HUDEP-2 (cell line): ENCODE data around the gene PCCA.

Experiments used
- DNase-seq, 76 experiments: peaks; one replicate each; lab custom pipeline; 2025; ENCODE audit not compliant: unreplicated experiment in 76 of 76; lab: John Stamatoyannopoulos, UW

The PCCA gene

GRCh38 chr13:100443998-100444328 lies 355.1 kb downstream of the PCCA start:
- no peak for DNase-seq

- no peak for DNase-seq
These were observed 358.9 kb downstream of the PCCA start for GRCh38 chr13:100447831-100448230.

GRCh38 chr13:100451923-100452322 lies 363.0 kb downstream of the PCCA start:
- DNase-seq = no peak

GRCh38 chr13:100454876-100455275 lies 366.0 kb downstream of the PCCA start:
- no peak for DNase-seq

GRCh38 chr13:100458673-100459072 lies 369.8 kb downstream of the PCCA start:
- DNase-seq = no peak

- no peak for DNase-seq
These were observed 370.9 kb downstream of the PCCA start for GRCh38 chr13:100459747-100460146.

- no peak for DNase-seq
These were observed 371.4 kb downstream of the PCCA start for GRCh38 chr13:100460266-100460665.

- no peak for DNase-seq
These were observed 371.9 kb downstream of the PCCA start for GRCh38 chr13:100460791-100461190.

GRCh38 chr13:100461309-100462030 lies 372.6 kb downstream of the PCCA start:
- DNase-seq = no peak

- no peak for DNase-seq
These were observed 375.1 kb downstream of the PCCA start for GRCh38 chr13:100464006-100464405.

GRCh38 chr13:100465558-100465957 lies 376.7 kb downstream of the PCCA start:
- no peak for DNase-seq

- DNase-seq = no peak
These were observed 382.1 kb downstream of the PCCA start for GRCh38 chr13:100470866-100471505.

GRCh38 chr13:100473087-100473486 lies 384.2 kb downstream of the PCCA start:
- peak in 1 of 76 experiments; percentile 2 for DNase-seq

- no peak for DNase-seq
These were observed 384.7 kb downstream of the PCCA start for GRCh38 chr13:100473501-100474044.

GRCh38 chr13:100476963-100477362 lies 388.1 kb downstream of the PCCA start:
- no peak for DNase-seq

GRCh38 chr13:100478107-100478809 lies 389.4 kb downstream of the PCCA start:
- no peak for DNase-seq

- no peak for DNase-seq
These were observed 391.8 kb downstream of the PCCA start for GRCh38 chr13:100480676-100481075.

GRCh38 chr13:100483139-100483538 lies 394.2 kb downstream of the PCCA start:
- DNase-seq = no peak

GRCh38 chr13:100483841-100484381 lies 395.0 kb downstream of the PCCA start:
- no peak for DNase-seq

GRCh38 chr13:100484702-100485101 lies 395.8 kb downstream of the PCCA start:
- DNase-seq = no peak

GRCh38 chr13:100485265-100485664 lies 396.4 kb downstream of the PCCA start:
- DNase-seq = no peak
